NCI-H2029 (cell line): ENCODE measurements around the gene MEF2C.
"Not testable (repeated sequence)": the region's sequence is repeated elsewhere in the genome, so short reads cannot be mapped to it uniquely, and the experiment has no call there.

Experiments
- DNase-seq: peaks from one replicate; lab custom pipeline; 2025; lab: John Stamatoyannopoulos, UW

Gene MEF2C

GRCh38 chr5:88883059-88883835 is at the start of gene MEF2C:
MEF2C (minus strand) TSS chr5:88883184; CDS start chr5:88823788, 59,396 bp downstream.
- DNase-seq = peak; percentile 57

GRCh38 chr5:88932541-88932940 is 49.6 kb upstream of the MEF2C start:
- DNase-seq = no peak

GRCh38 chr5:88930335-88930734 is 47.4 kb upstream of the MEF2C start:
- DNase-seq = no peak

GRCh38 chr5:88929385-88929784 is 46.4 kb upstream of the MEF2C start:
- DNase-seq = no peak

- no peak for DNase-seq
Measured at GRCh38 chr5:88926774-88927173, 43.8 kb upstream of the MEF2C start.

GRCh38 chr5:88925692-88926490 is 42.9 kb upstream of the MEF2C start:
- no peak for DNase-seq

- DNase-seq = no peak
Measured at GRCh38 chr5:88924330-88924657, 41.3 kb upstream of the MEF2C start.

- no peak for DNase-seq
Measured at GRCh38 chr5:88923623-88924329, 40.8 kb upstream of the MEF2C start.

GRCh38 chr5:88912743-88913142 is 29.8 kb upstream of the MEF2C start:
- not testable (repeated sequence) for DNase-seq

- DNase-seq = not testable (repeated sequence)
Measured at GRCh38 chr5:88911059-88911572, 28.1 kb upstream of the MEF2C start.

GRCh38 chr5:88904478-88904877 is 21.5 kb upstream of the MEF2C start:
- DNase-seq = not testable (repeated sequence)

- DNase-seq = not testable (repeated sequence)
Measured at GRCh38 chr5:88903966-88904365, 21.0 kb upstream of the MEF2C start.

- not testable (repeated sequence) for DNase-seq
Measured at GRCh38 chr5:88901077-88901476, 18.1 kb upstream of the MEF2C start.

GRCh38 chr5:88899096-88899737 is 16.2 kb upstream of the MEF2C start:
- DNase-seq = no peak

- DNase-seq = no peak
Measured at GRCh38 chr5:88897748-88898147, 14.8 kb upstream of the MEF2C start.

- DNase-seq = no peak
Measured at GRCh38 chr5:88895681-88896501, 12.9 kb upstream of the MEF2C start.

GRCh38 chr5:88892669-88893068 is 9.7 kb upstream of the MEF2C start:
- no peak for DNase-seq

- no peak for DNase-seq
Measured at GRCh38 chr5:88890070-88890781, 7.2 kb upstream of the MEF2C start.

- no peak for DNase-seq
Measured at GRCh38 chr5:88889189-88890069, 6.4 kb upstream of the MEF2C start.

GRCh38 chr5:88888848-88889188 is 5.8 kb upstream of the MEF2C start:
- DNase-seq = no peak
